PC-9 (cell line): Measurements from ENCODE around the gene VGF. TPM values are rescaled to one million over a fixed set of nuclear protein-coding genes. Genes with fewer than 3 reads are reported as not detected.

ENCODE experiments used
- BruUV-seq: library from RNA; stranded (reverse); fragments of 400-500 nt; replicated peaks from 2 replicates; lab custom pipeline; 2021; lab: Mats Ljungman, UMichigan
- CTCF ChIA-PET: fragments of 300-600 bp; sonication (Branson Sonifier 250); formaldehyde crosslinking; loops from one replicate; lab custom pipeline; 2022; ENCODE audit warnings: antibody characterized with exemption; lab: Charles Lee
- POLR2A ChIA-PET: fragments of 300-600 bp; sonication (Branson Sonifier 250); formaldehyde crosslinking; loops from one replicate; lab custom pipeline; 2022; ENCODE audit warnings: antibody characterized with exemption; ENCODE audit not compliant: unreplicated experiment; lab: Charles Lee
- DNase-seq, 2 experiments: peaks; one replicate each; pipeline versions ENCODE4 v3.0.0 to v3.0.0-alpha.2; 2015 to 2022; ENCODE audit warnings: mixed read lengths in 1 of 2
- H2AFZ ChIP-seq: fragments of 200-600 bp; sonication (generic); 2 replicates; pipeline ENCODE4 v1.8.1; 2017; ENCODE audit warnings: antibody characterized with exemption
- H3F3A ChIP-seq: fragments of 200-600 bp; sonication (generic); 2 replicates; pipeline ENCODE4 v1.8.1; 2017; ENCODE audit warnings: antibody characterized with exemption, mild to moderate bottlenecking, low read depth; ENCODE audit not compliant: insufficient read depth
- H3K27ac ChIP-seq: fragments of 200-600 bp; sonication (generic); 2 replicates; pipeline ENCODE4 v1.6.1; 2016; ENCODE audit warnings: mixed run types
- H3K27me3 ChIP-seq: fragments of 200-600 bp; sonication (generic); 2 replicates; pipeline ENCODE4 v1.6.1; 2016; ENCODE audit warnings: low read depth, mixed run types; ENCODE audit not compliant: insufficient read depth
- H3K36me3 ChIP-seq: fragments of 200-600 bp; sonication (generic); 2 replicates; pipeline ENCODE4 v1.6.1; 2016; ENCODE audit warnings: low read depth, mixed run types
- H3K4me1 ChIP-seq: fragments of 200-600 bp; sonication (generic); replicated peaks from 2 replicates; pipeline ENCODE4 v1.6.1; 2016; ENCODE audit warnings: mixed run types; ENCODE audit not compliant: insufficient read depth
- H3K4me2 ChIP-seq: fragments of 200-600 bp; sonication (generic); 2 replicates; pipeline ENCODE4 v1.6.1; 2017; ENCODE audit warnings: mixed run types
- H3K4me3 ChIP-seq: fragments of 200-600 bp; sonication (generic); 2 replicates; pipeline ENCODE4 v1.6.1; 2016; ENCODE audit warnings: mixed run types
- H3K79me2 ChIP-seq: fragments of 200-600 bp; sonication (generic); 2 replicates; pipeline ENCODE4 v1.6.1; 2017; ENCODE audit warnings: low read depth, mixed run types
- H3K9me2 ChIP-seq: fragments of 200-600 bp; sonication (generic); 2 replicates; pipeline ENCODE4 v1.8.1; 2017; ENCODE audit warnings: mild to moderate bottlenecking; ENCODE audit not compliant: insufficient read depth
- H3K9me3 ChIP-seq: fragments of 200-600 bp; sonication (generic); 2 replicates; pipeline ENCODE4 v1.8.1; 2016; ENCODE audit warnings: low read depth; ENCODE audit not compliant: insufficient read depth
- H4K20me1 ChIP-seq: fragments of 200-600 bp; sonication (generic); 2 replicates; pipeline ENCODE4 v1.8.1; 2017; ENCODE audit not compliant: insufficient read depth
- CTCF ChIP-seq: fragments of 200-600 bp; sonication (generic); conservative IDR thresholded peaks from 2 replicates; pipeline ENCODE4 v1.6.1; 2017; ENCODE audit warnings: mixed run types, antibody characterized with exemption, mild to moderate bottlenecking, moderate library complexity
- EZH2 ChIP-seq: fragments of 200-600 bp; sonication (generic); IDR thresholded peaks from 2 replicates; pipeline ENCODE4 v1.8.0; 2017; ENCODE audit warnings: antibody characterized with exemption, low read depth
- intact Hi-C: fragments of 100-400 bp; cut with micrococcal nuclease; formaldehyde crosslinking; loops from one replicate; pipeline ENCODE4 v1.10.0; 2022; ENCODE audit not compliant: unreplicated experiment
- total RNA-seq: library from RNA; stranded (reverse); gene quantifications from 2 replicates; pipeline ENCODE4 v1.2.3, GENCODE V29; 2021

Gene VGF
- total RNA-seq, 1 experiment from 2014 or later, result 2.1 TPM

- no peaks in the 10 kb centered on the region for H4K20me1 ChIP-seq
- H2AFZ ChIP-seq, result peak within 1 kb of the TSS; percentile 62; the same call in 1 of the 2 replicates
- H3K4me1 ChIP-seq, result peaks cover 71% of the 10 kb centered on the region
- peak; percentile 51 to 92 for DNase-seq
- H3K9me3 ChIP-seq, result no peaks in the 10 kb centered on the region
- H3K27me3 ChIP-seq, result no peaks in the 10 kb centered on the region
- POLR2A ChIA-PET, result interaction anchor here (0.6 to 1.9 kb wide), 13 partner anchors 9 to 274 kb away, joined by 3 to 22 read pairs (median 4); partner anchors contain the start of gene ZNHIT1
- H3K4me2 ChIP-seq, result peak within 1 kb of the TSS; percentile 92
- intact Hi-C loops, result loop anchor here (1.0 kb wide), 3 partner anchors 9 to 42 kb away; partner anchors contain the start of gene TRIM56
- CTCF ChIA-PET, result interaction anchor here (0.6 to 1.9 kb wide), 5 partner anchors 10 to 32 kb away, joined by 4 to 17 read pairs (median 5); no protein-coding TSS in a partner anchor
- H3K79me2 ChIP-seq, result peaks cover 15% of the 10 kb centered on the region; the same call in 1 of the 2 replicates
- no peaks in the 10 kb centered on the region for H3K9me2 ChIP-seq
- TF ChIP-seq EZH2 (no peak), CTCF (peak; percentile 15; the same call in 1 of the 2 replicates)
- peak within 1 kb of the TSS; percentile 99 for H3K27ac ChIP-seq
- H3K36me3 ChIP-seq, result no peaks in the 10 kb centered on the region
- BruUV-seq, result no TSS peak
- H3F3A ChIP-seq, result peaks cover 63% of the 10 kb centered on the region
- H3K4me3 ChIP-seq, result peak within 1 kb of the TSS; percentile 45; the same call in 1 of the 2 replicates
Measured at GRCh38 chr7:101126651-101127459, 38.5 kb downstream of the VGF start, which contains the start of gene SERPINE1. Gene SERPINE1 (plus strand): TSS chr7:101127104. CDS start chr7:101128394, 1,290 bp downstream.

GRCh38 chr7:101125989-101126650 is 39.2 kb downstream of the VGF start:
- no TSS peak for BruUV-seq
- peak; percentile 88 to 94 for DNase-seq
- Histone ChIP-seq H3K27me3 (no peaks in the 10 kb centered on the region), H4K20me1 (no peaks in the 10 kb centered on the region), H3K9me3 (no peaks in the 10 kb centered on the region), H3K4me1 (peaks cover 78% of the 10 kb centered on the region), H3K36me3 (no peaks in the 10 kb centered on the region), H3F3A (peaks cover 70% of the 10 kb centered on the region), H3K9me2 (no peaks in the 10 kb centered on the region), H3K4me3 (no peak overlapping the region), H3K4me2 (peak overlapping the region; percentile 92), H3K79me2 (peaks cover 15% of the 10 kb centered on the region; the same call in 1 of the 2 replicates), H3K27ac (peak overlapping the region; percentile 99), H2AFZ (peak overlapping the region; percentile 62; the same call in 1 of the 2 replicates)
- no peak for TF ChIP-seq EZH2
- no peak; the same call in 1 of the 2 replicates for TF ChIP-seq CTCF
- intact Hi-C loops, result loop anchor here (1.0 kb wide), 3 partner anchors 8 to 41 kb away; partner anchors contain the start of gene TRIM56
- ChIA-PET POLR2A (interaction anchor here (0.6 to 1.9 kb wide), 12 partner anchors 9 to 273 kb away, joined by 3 to 22 read pairs (median 4); no protein-coding TSS in a partner anchor), CTCF (interaction anchor here (0.6 to 1.9 kb wide), 5 partner anchors 10 to 31 kb away, joined by 4 to 17 read pairs (median 5); no protein-coding TSS in a partner anchor)
